Bronchial epithelial cell (primary cell): ENCODE data around the gene SLC17A3. TPM values are rescaled to one million over a fixed set of nuclear protein-coding genes. Genes with fewer than 3 reads are reported as not detected.

Experiments used
- DNase-seq: peaks from one replicate; pipeline ENCODE4 v3.0.0-alpha.2; 2010; ENCODE audit warnings: low read depth
- FAIRE-seq: peaks from 2 replicates; lab custom pipeline; 2011; peaks lifted over from hg19 to GRCh38; lab: Jason Lieb, UNC
- H3K27me3 ChIP-seq: 2 replicates; pipeline ENCODE4 v1.5.1; 2011; ENCODE audit warnings: low read length; ENCODE audit not compliant: control insufficient read depth, insufficient read depth
- H3K36me3 ChIP-seq: 2 replicates; pipeline ENCODE4 v1.5.1; 2011; ENCODE audit warnings: low read length; ENCODE audit not compliant: control insufficient read depth, insufficient read depth
- H3K4me3 ChIP-seq: 2 replicates; pipeline ENCODE4 v1.5.1; 2011; ENCODE audit warnings: mild to moderate bottlenecking, low read depth, low read length, control low read depth
- CTCF ChIP-seq: IDR thresholded peaks from 2 replicates; pipeline ENCODE4 v1.5.1; 2011; ENCODE audit warnings: mild to moderate bottlenecking, moderate library complexity, low read length, control low read depth, inconsistent platforms; ENCODE audit not compliant: insufficient read depth, severe bottlenecking
- total RNA-seq: library from RNA; depleted of rRNA; stranded (reverse); fragments of >200 nt; gene quantifications from 2 replicates; pipeline ENCODE4 v1.2.1, GENCODE V29; 2014

The SLC17A3 gene
- total RNA-seq = not detected in 2 replicates

GRCh38 chr6:25874118-25874517, at the start of gene SLC17A3:
SLC17A3 (minus strand) TSS chr6:25874243; CDS start chr6:25868387, 5,856 bp downstream.
- Histone ChIP-seq H3K36me3 (no peaks in the 10 kb centered on the region), H3K4me3 (no peak within 1 kb of the TSS), H3K27me3 (peaks cover 2% of the 10 kb centered on the region)
- FAIRE-seq (no peak), DNase-seq (no peak)
- TF ChIP-seq CTCF = no peak

GRCh38 chr6:25922301-25922700, 48.3 kb upstream of the SLC17A3 start:
- Histone ChIP-seq H3K36me3 (no peaks in the 10 kb centered on the region), H3K27me3 (no peaks in the 10 kb centered on the region), H3K4me3 (no peak overlapping the region)
- FAIRE-seq = no peak
- no peak for DNase-seq
- no peak for TF ChIP-seq CTCF

- Histone ChIP-seq H3K27me3 (no peaks in the 10 kb centered on the region), H3K36me3 (no peaks in the 10 kb centered on the region), H3K4me3 (no peak overlapping the region)
- DNase-seq = no peak
- no peak for TF ChIP-seq CTCF
- FAIRE-seq = no peak
Observed at GRCh38 chr6:25921525-25922203, 47.6 kb upstream of the SLC17A3 start.

- Histone ChIP-seq H3K4me3 (no peak overlapping the region), H3K36me3 (no peaks in the 10 kb centered on the region), H3K27me3 (no peaks in the 10 kb centered on the region)
- FAIRE-seq (no peak), DNase-seq (no peak)
- TF ChIP-seq CTCF = no peak
Observed at GRCh38 chr6:25919657-25920056, 45.6 kb upstream of the SLC17A3 start.

- DNase-seq (no peak), FAIRE-seq (no peak)
- no peak for TF ChIP-seq CTCF
- H3K27me3 ChIP-seq = no peaks in the 10 kb centered on the region
- no peak overlapping the region for H3K4me3 ChIP-seq
- no peaks in the 10 kb centered on the region for H3K36me3 ChIP-seq
Observed at GRCh38 chr6:25918083-25918683, 44.1 kb upstream of the SLC17A3 start.
